Endodermal cell (in vitro differentiated cells): ENCODE results near the gene FLT3LG. TPM values are rescaled to one million over a fixed set of nuclear protein-coding genes. Genes with fewer than 3 reads are reported as not detected.

Experiments used
- DNase-seq: peaks from one replicate; pipeline ENCODE4 v3.0.0-alpha.2; 2017
- H3K27ac ChIP-seq: 2 replicates; pipeline ENCODE4 v1.5.1; 2013; ENCODE audit warnings: mild to moderate bottlenecking, low read depth, low read length, moderate library complexity
- H3K27me3 ChIP-seq: 2 replicates; pipeline ENCODE4 v1.6.1; 2013; ENCODE audit warnings: mild to moderate bottlenecking, low read length, moderate library complexity; ENCODE audit not compliant: insufficient read depth, control insufficient read depth, poor library complexity, severe bottlenecking
- H3K36me3 ChIP-seq: 2 replicates; pipeline ENCODE4 v1.7.0; 2013; ENCODE audit warnings: mild to moderate bottlenecking, low read length, moderate library complexity; ENCODE audit not compliant: control insufficient read depth, insufficient read depth
- H3K4me1 ChIP-seq: one replicate; pipeline ENCODE4 v1.7.0; 2013; ENCODE audit warnings: low read length; ENCODE audit not compliant: control insufficient read depth, insufficient read depth
- H3K4me3 ChIP-seq: 2 replicates; pipeline ENCODE4 v1.5.1; 2013; ENCODE audit warnings: mild to moderate bottlenecking, low read length, moderate library complexity
- H3K9ac ChIP-seq: 2 replicates; pipeline ENCODE4 v1.6.1; 2013; ENCODE audit warnings: mild to moderate bottlenecking, low read length, moderate library complexity; ENCODE audit not compliant: poor library complexity, severe bottlenecking; ENCODE audit errors: extremely low read depth
- H3K9me3 ChIP-seq: 2 replicates; pipeline ENCODE4 v1.6.1; 2013; ENCODE audit warnings: mild to moderate bottlenecking, low read length, moderate library complexity; ENCODE audit not compliant: control insufficient read depth
- H3K27ac Mint-ChIP-seq: 2 replicates; pipeline ENCODE4 v1.8.0; 2020; ENCODE audit warnings: mixed read lengths
- H3K27me3 Mint-ChIP-seq: 2 replicates; pipeline ENCODE4 v1.8.0; 2021; ENCODE audit warnings: mild to moderate bottlenecking, mixed read lengths; ENCODE audit not compliant: insufficient read depth
- H3K36me3 Mint-ChIP-seq: 2 replicates; pipeline ENCODE4 v1.8.0; 2020; ENCODE audit warnings: low read depth, mixed read lengths
- H3K4me1 Mint-ChIP-seq: 2 replicates; pipeline ENCODE4 v1.8.0; 2020; ENCODE audit warnings: mixed read lengths
- H3K4me3 Mint-ChIP-seq: 2 replicates; pipeline ENCODE4 v1.8.0; 2020; ENCODE audit warnings: mild to moderate bottlenecking, moderate library complexity, mixed read lengths
- H3K9me3 Mint-ChIP-seq: 2 replicates; pipeline ENCODE4 v1.8.0; 2020; ENCODE audit warnings: mild to moderate bottlenecking, mixed read lengths
- WGBS, 2 experiments: methylation state at CpG; one replicate each; pipeline versions ENCODE4 v1.1.5 to v1.1.7; 2013; ENCODE audit warnings: missing lambda C conversion rate in 2 of 2, mixed read lengths in 1 of 2; ENCODE audit not compliant: insufficient coverage in 1 of 2, insufficient read length in 1 of 2; 5-methylcytosine and 5-hydroxymethylcytosine counted together
- total RNA-seq, 2 donors: library from RNA; stranded (reverse); fragmentation: NEBNext Ultra II Directional in 1 of 2; extraction: Animal tissue kit (Norgen Biotek cat#: 25700) in 1 of 2; gene quantifications; 2 replicates in 1 of 2; 3 replicates in 1 of 2; pipeline ENCODE4 v1.2.1, GENCODE V29; 2021
- TF ChIP-seq, protein P1 (sequence below): fragments of 200-600 bp; sonication (generic); conservative IDR thresholded peaks from 2 replicates; pipeline ENCODE4 v1.5.0; 2021; ENCODE audit warnings: antibody characterized with exemption, mild to moderate bottlenecking

FLT3LG gene
- total RNA-seq, 2 donors from 2014 or later, result 0.75 to 2.3 TPM

DNA sequence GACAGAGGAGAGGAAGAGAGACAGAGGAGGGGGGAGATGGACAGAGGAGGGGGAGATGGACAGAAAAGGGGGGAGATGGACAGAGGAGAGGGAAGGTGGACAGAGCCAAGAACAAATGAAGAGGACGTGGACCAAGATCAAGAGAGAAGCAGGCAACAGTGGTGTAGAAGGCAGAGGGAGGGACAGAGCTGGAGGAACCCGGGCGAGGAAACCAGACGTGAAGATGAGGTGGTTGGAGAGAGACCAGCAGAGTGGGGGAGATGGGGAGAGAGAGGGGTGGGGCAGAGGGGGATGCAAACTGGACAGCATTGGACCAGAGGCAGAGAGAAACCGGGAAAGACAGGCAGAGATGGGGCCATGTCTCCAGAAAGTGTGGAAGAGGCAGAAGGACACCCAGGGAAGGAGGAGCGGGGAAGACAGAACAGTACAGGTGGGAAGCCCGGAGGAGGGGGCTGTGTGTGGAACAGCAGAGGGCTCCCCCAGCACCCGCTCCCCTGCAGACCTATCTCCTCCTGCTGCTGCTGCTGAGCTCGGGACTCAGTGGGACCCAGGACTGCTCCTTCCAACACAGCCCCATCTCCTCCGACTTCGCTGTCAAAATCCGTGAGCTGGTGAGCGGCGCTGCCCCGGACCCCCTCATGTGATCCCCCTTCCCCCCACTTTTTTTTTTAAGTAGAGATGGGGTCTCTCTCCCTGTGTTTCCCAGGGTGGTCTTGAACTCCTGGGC is 1.3 kb downstream of the FLT3LG start:
- H3K9me3 Mint-ChIP-seq, result peaks cover 2% of the 10 kb centered on the region

DNA sequence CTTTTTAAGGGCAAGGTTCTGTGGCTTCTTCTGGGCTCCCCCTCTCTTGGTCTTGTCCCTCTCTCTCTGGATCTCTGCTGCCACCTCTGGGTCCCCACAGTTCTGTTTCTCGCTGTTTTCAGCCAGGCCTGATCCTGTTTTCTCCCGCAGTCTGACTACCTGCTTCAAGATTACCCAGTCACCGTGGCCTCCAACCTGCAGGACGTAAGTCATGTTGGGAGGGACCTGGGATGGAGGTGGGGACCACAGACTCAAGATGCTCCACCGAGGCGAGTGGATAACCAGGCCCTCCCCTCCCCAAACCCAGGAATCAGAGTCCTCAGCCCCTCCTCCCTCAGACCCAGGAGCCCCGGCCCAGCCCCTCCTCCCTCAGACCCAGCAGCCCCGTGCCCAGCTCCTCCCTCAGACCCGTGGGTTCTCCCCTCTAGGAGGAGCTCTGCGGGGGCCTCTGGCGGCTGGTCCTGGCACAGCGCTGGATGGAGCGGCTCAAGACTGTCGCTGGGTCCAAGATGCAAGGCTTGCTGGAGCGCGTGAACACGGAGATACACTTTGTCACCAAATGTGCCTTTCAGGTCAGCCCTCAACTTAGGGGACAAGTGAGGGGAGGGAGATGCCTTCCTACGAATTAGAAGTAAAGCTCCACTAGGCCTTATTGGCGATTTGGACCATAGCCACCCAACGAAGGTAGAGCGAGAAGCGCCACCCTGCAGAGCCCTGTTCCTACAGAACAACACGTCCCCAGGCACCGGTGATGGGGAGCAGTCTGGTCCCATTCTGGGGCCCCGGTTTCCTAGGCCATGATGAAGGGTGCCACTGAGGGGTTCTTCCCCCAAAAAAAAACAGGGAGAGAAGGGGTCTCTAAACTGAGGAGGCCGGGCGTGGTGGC is 2.2 kb downstream of the FLT3LG start:
- H3K9me3 ChIP-seq, result no peaks in the 10 kb centered on the region
- peaks cover 3% of the 10 kb centered on the region for H3K36me3 Mint-ChIP-seq
- peak overlapping the region; percentile 27 for H3K4me3 Mint-ChIP-seq
- H3K9ac ChIP-seq, result no peak overlapping the region
- H3K27ac Mint-ChIP-seq, result no peak overlapping the region
- peaks cover 16% of the 10 kb centered on the region for H3K27me3 Mint-ChIP-seq
- no peaks in the 10 kb centered on the region for H3K4me1 ChIP-seq
- H3K27me3 ChIP-seq, result peaks cover 11% of the 10 kb centered on the region
- TF ChIP-seq, protein P1, sequence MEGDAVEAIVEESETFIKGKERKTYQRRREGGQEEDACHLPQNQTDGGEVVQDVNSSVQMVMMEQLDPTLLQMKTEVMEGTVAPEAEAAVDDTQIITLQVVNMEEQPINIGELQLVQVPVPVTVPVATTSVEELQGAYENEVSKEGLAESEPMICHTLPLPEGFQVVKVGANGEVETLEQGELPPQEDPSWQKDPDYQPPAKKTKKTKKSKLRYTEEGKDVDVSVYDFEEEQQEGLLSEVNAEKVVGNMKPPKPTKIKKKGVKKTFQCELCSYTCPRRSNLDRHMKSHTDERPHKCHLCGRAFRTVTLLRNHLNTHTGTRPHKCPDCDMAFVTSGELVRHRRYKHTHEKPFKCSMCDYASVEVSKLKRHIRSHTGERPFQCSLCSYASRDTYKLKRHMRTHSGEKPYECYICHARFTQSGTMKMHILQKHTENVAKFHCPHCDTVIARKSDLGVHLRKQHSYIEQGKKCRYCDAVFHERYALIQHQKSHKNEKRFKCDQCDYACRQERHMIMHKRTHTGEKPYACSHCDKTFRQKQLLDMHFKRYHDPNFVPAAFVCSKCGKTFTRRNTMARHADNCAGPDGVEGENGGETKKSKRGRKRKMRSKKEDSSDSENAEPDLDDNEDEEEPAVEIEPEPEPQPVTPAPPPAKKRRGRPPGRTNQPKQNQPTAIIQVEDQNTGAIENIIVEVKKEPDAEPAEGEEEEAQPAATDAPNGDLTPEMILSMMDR, result peak; percentile 83
- H3K4me3 ChIP-seq, result no peak overlapping the region
- peaks cover 2% of the 10 kb centered on the region for H3K9me3 Mint-ChIP-seq
- 42 to 57% methylated on average over 12 to 27 of the region's 27 CpGs for WGBS, 2 experiments
- peaks cover 5% of the 10 kb centered on the region for H3K4me1 Mint-ChIP-seq
- no peaks in the 10 kb centered on the region for H3K36me3 ChIP-seq
- peak; percentile 97 for DNase-seq
- H3K27ac ChIP-seq, result no peak overlapping the region

More for the DNA sequence above, 1.3 kb downstream of the FLT3LG start:
- Histone ChIP-seq H3K4me3 (no peak overlapping the region), H3K9ac (no peak overlapping the region), H3K36me3 (peaks cover 1% of the 10 kb centered on the region), H3K27me3 (peaks cover 11% of the 10 kb centered on the region), H3K4me1 (no peaks in the 10 kb centered on the region), H3K9me3 (no peaks in the 10 kb centered on the region), H3K27ac (no peak overlapping the region)
- TF ChIP-seq, protein P1, result no peak
- WGBS, 2 experiments, result 87 to 92% methylated on average over 6 to 15 of the region's 15 CpGs
- Mint-ChIP-seq H3K4me1 (peaks cover 5% of the 10 kb centered on the region), H3K36me3 (peaks cover 10% of the 10 kb centered on the region), H3K4me3 (no peak overlapping the region), H3K27me3 (peaks cover 16% of the 10 kb centered on the region), H3K27ac (no peak overlapping the region)
- DNase-seq, result no peak

DNA sequence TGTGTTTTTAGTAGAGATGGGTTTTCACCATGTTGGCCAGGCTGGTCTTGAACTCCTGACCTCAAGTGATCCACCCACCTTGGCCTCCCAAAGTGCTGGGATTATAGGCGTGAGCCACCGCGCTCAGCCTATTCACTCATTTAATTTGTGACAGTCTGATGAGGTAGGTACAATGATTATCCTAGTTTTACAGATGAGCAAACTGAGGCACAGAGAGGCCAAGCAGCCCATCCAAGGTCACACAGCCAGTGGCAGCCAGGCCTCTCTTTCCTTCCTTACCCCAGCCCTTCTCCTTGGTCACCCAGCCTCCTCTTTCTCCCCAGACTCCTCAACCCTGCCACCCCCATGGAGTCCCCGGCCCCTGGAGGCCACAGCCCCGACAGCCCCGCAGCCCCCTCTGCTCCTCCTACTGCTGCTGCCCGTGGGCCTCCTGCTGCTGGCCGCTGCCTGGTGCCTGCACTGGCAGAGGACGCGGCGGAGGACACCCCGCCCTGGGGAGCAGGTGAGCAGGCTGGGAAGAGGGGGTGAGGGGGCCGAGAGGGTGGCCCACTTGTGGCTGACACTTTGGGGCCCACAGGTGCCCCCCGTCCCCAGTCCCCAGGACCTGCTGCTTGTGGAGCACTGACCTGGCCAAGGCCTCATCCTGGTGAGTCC is 6.1 kb downstream of the FLT3LG start:
- H3K9me3 ChIP-seq, result no peaks in the 10 kb centered on the region
- H3K4me3 ChIP-seq, result no peak overlapping the region
- Mint-ChIP-seq H3K27ac (no peak overlapping the region), H3K36me3 (no peaks in the 10 kb centered on the region), H3K4me3 (no peak overlapping the region), H3K9me3 (peaks cover 2% of the 10 kb centered on the region), H3K27me3 (peaks cover 9% of the 10 kb centered on the region), H3K4me1 (peaks cover 5% of the 10 kb centered on the region)
- no peak for DNase-seq
- H3K36me3 ChIP-seq, result no peaks in the 10 kb centered on the region
- no peaks in the 10 kb centered on the region for H3K4me1 ChIP-seq
- H3K27ac ChIP-seq, result no peak overlapping the region
- 67 to 94% methylated on average over 2 to 11 of the region's 14 CpGs for WGBS, 2 experiments
- TF ChIP-seq, protein P1, result no peak
- H3K27me3 ChIP-seq, result peaks cover 3% of the 10 kb centered on the region
- H3K9ac ChIP-seq, result no peak overlapping the region
